ENCODE results near the gene LIPA.

- TF ChIP-seq TAF1 (IDR thresholded peaks at IDR 0.05; ENCODE audit: low read depth, low read length) (no peak), POLR2A (IDR thresholded peaks at IDR 0.05; ENCODE audit: low read depth, low read length) (no peak)
Observed at GRCh38 chr10:89263531-89263930, 12.0 kb upstream of the LIPA start.
